AG04450 (cell line): ENCODE results near the gene ARFGEF3. TPM values are rescaled to one million over a fixed set of nuclear protein-coding genes. Genes with fewer than 3 reads are reported as not detected.

Experiments used
- CTCF ChIA-PET: fragments of 300-600, 350-600 bp; formaldehyde crosslinking; extraction: SDS; loops from one replicate; lab custom pipeline; 2022; ENCODE audit warnings: antibody characterized with exemption, inconsistent platforms; lab: Charles Lee
- POLR2A ChIA-PET: fragments of 350-600 bp; formaldehyde crosslinking; extraction: SDS; loops from one replicate; lab custom pipeline; 2021; ENCODE audit warnings: antibody characterized with exemption, inconsistent platforms; lab: Yijun Ruan, JAX
- DNase-seq: peaks from one replicate; pipeline ENCODE4 v3.0.0-alpha.2; 2011; ENCODE audit warnings: low read depth, low spot score
- H3K27ac ChIP-seq: one replicate; pipeline ENCODE4 v1.5.1; 2012; ENCODE audit warnings: low read depth, low read length, control low read depth
- H3K27me3 ChIP-seq: one replicate; pipeline ENCODE4 v1.6.0; 2012; ENCODE audit warnings: low read length; ENCODE audit not compliant: control insufficient read depth, insufficient read depth
- H3K4me3 ChIP-seq: 2 replicates; pipeline ENCODE4 v1.5.1; 2011; ENCODE audit warnings: mild to moderate bottlenecking, low read depth, low read length, control low read depth
- H3K9me3 ChIP-seq: 2 replicates; pipeline ENCODE4 v1.5.1; 2012; ENCODE audit warnings: low read length; ENCODE audit not compliant: control insufficient read depth, insufficient read depth
- polyA plus RNA-seq: library from polyadenylated mRNA; depleted of rRNA; stranded (reverse); fragments of >200 nt; gene quantifications from 2 replicates; pipeline ENCODE4 v1.2.3, GENCODE V29; 2011
- TF ChIP-seq, protein P1 (sequence below): IDR thresholded peaks from 2 replicates; pipeline ENCODE4 v1.5.1; 2011; ENCODE audit warnings: low read depth, low read length, control low read depth, inconsistent platforms

ARFGEF3 gene
- polyA plus RNA-seq, 1 experiment: 0.02 TPM

DNA sequence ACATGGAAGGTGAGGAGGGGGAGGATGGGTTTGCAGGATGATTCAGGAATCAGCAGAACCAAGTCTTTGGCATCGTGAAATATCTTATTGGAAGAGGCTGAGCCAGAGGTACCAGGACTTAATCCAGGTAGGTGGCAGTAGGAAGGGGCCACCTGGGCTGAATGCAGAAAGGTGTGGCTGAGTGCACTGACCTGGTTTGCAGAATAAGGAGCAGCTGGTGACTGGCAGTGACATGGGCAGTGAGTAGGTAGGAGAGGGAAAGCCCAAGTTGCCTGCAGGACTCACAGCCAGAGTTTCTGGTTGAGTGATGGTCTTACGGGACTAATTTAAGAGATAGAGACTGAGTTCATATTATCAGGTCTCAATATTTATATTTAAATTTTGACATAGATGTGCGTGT lies 57.7 kb downstream of the ARFGEF3 start:
- TF ChIP-seq, protein P1, sequence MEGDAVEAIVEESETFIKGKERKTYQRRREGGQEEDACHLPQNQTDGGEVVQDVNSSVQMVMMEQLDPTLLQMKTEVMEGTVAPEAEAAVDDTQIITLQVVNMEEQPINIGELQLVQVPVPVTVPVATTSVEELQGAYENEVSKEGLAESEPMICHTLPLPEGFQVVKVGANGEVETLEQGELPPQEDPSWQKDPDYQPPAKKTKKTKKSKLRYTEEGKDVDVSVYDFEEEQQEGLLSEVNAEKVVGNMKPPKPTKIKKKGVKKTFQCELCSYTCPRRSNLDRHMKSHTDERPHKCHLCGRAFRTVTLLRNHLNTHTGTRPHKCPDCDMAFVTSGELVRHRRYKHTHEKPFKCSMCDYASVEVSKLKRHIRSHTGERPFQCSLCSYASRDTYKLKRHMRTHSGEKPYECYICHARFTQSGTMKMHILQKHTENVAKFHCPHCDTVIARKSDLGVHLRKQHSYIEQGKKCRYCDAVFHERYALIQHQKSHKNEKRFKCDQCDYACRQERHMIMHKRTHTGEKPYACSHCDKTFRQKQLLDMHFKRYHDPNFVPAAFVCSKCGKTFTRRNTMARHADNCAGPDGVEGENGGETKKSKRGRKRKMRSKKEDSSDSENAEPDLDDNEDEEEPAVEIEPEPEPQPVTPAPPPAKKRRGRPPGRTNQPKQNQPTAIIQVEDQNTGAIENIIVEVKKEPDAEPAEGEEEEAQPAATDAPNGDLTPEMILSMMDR: no peak
- DNase-seq: no peak
- Histone ChIP-seq H3K27me3 (no peaks in the 10 kb centered on the region), H3K27ac (no peak overlapping the region), H3K4me3 (no peak overlapping the region), H3K9me3 (no peaks in the 10 kb centered on the region)
- CTCF ChIA-PET: interaction anchor here (0.5 kb wide), 1 partner anchor 487 kb away, joined by 4 read pairs; no protein-coding TSS in a partner anchor
- POLR2A ChIA-PET: no interaction called here

DNA sequence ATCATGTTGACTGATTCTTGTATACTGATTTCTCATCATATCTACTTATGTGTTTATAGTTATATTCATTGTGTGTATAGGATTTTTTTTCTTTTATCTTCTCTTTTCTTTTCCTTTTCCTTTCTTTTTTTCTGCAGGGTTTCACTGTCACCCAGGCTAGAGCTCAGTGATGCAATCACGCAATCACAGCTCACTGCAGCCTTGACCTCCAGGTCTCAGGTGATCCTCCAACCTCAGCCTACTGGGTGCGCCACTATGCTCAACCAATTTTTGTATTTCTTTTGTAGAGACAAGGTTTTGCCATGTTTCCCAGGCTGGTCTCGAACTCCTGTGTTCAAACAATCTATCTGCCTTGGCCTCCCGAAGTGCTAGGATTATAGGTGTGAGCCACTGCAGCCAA lies 58.2 kb downstream of the ARFGEF3 start:
- TF ChIP-seq, protein P1: no peak
- ChIA-PET CTCF (no interaction called here), POLR2A (no interaction called here)
- H3K27ac ChIP-seq: no peak overlapping the region
- H3K9me3 ChIP-seq: no peaks in the 10 kb centered on the region
- H3K27me3 ChIP-seq: no peaks in the 10 kb centered on the region
- no peak overlapping the region for H3K4me3 ChIP-seq
- DNase-seq: no peak

DNA sequence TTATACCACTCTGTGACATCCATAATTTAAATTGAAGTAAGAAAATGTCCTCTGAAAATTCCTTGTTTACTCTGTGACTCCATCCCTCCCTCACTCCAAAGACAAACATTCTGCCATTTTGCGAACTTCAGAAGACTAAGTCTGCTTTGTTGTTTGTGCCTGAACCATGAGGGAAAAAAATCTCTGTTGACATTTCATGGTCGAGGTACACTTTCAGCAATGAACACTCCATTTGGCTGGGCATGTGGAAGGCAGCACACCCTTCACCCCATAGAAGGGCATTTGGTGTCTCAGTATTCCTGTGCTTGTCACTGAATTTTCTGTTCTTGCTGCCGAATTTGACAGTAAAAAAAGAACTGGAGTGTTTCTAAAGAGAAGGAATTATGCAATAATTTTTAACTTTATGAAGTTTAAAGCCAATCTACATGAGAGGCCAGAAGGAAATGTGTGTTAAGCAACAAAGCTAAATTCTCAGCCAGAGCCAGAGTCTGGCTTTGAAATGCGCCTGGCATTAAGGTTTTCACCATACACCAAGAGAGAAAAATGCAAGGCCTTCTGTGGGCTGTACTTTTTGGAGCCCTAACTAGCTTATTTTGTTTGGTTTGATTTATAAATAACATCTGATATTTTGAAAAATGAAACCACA lies 61.3 kb downstream of the ARFGEF3 start:
- ChIA-PET CTCF (no interaction called here), POLR2A (no interaction called here)
- TF ChIP-seq, protein P1: no peak
- no peaks in the 10 kb centered on the region for H3K27me3 ChIP-seq
- no peak overlapping the region for H3K27ac ChIP-seq
- no peak for DNase-seq
- no peak overlapping the region for H3K4me3 ChIP-seq
- H3K9me3 ChIP-seq: no peaks in the 10 kb centered on the region

DNA sequence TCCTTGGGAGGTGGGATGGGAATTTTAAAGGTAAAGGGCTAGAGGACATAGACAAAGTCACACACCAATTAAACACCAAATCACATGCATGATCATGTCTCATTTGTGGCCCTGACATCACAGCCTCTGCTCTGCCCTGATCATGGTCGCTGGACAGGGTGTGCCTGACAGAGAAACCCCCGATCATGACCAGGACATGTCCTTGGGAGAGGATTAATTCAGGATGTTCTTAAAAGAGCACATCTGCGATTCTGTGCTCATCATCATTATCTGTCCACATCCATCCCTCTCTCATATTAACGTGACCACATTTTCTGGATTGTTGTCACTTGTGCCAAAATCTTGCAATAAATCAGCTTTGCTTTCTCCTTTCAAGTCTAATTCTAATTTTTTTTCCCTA lies 64.2 kb downstream of the ARFGEF3 start:
- H3K27ac ChIP-seq: no peak overlapping the region
- POLR2A ChIA-PET: no interaction called here
- no peaks in the 10 kb centered on the region for H3K9me3 ChIP-seq
- no peak for DNase-seq
- H3K27me3 ChIP-seq: peaks cover 6% of the 10 kb centered on the region
- TF ChIP-seq, protein P1: no peak
- CTCF ChIA-PET: no interaction called here
- H3K4me3 ChIP-seq: no peak overlapping the region

DNA sequence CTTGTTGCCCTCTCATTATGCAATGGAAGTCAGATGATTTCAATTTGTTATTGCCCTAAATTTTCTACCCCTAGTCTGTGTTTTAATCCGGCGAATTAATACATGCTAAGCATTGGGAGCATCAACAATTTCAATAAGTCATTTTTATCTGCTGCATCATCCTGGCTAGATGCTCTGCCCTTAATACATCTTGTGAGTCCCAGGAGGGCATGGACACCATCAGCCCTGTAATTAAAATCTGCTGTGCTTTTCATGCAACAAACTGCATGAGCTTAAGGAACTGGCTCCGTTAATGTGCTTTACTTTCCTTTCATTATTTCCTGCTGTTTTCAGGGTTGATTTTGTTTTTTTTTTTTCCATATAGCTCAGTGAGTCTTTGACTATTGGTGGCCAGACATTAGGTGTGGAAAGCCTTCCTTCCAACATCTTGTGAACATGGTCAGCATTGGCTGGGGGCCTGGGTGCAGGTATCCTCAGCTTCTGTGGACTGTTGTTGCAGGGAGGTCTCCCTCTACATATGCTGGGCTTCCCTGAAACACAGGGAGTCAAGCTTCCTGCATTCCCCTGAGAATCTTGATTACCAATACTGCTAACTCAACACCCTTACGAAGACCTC lies 65.1 kb downstream of the ARFGEF3 start:
- peaks cover 6% of the 10 kb centered on the region for H3K27me3 ChIP-seq
- H3K27ac ChIP-seq: no peak overlapping the region
- TF ChIP-seq, protein P1: no peak
- H3K4me3 ChIP-seq: no peak overlapping the region
- no peaks in the 10 kb centered on the region for H3K9me3 ChIP-seq
- no peak for DNase-seq
- ChIA-PET CTCF (no interaction called here), POLR2A (no interaction called here)
